ENCODE results near the gene GRIN3B.
A peak's percentile ranks its signal among the peaks of the same experiment; 100 is the strongest.
"Not testable (repeated sequence)": the region's sequence is repeated elsewhere in the genome, so short reads cannot be mapped to it uniquely, and the experiment has no call there.

The GRIN3B gene

DNA sequence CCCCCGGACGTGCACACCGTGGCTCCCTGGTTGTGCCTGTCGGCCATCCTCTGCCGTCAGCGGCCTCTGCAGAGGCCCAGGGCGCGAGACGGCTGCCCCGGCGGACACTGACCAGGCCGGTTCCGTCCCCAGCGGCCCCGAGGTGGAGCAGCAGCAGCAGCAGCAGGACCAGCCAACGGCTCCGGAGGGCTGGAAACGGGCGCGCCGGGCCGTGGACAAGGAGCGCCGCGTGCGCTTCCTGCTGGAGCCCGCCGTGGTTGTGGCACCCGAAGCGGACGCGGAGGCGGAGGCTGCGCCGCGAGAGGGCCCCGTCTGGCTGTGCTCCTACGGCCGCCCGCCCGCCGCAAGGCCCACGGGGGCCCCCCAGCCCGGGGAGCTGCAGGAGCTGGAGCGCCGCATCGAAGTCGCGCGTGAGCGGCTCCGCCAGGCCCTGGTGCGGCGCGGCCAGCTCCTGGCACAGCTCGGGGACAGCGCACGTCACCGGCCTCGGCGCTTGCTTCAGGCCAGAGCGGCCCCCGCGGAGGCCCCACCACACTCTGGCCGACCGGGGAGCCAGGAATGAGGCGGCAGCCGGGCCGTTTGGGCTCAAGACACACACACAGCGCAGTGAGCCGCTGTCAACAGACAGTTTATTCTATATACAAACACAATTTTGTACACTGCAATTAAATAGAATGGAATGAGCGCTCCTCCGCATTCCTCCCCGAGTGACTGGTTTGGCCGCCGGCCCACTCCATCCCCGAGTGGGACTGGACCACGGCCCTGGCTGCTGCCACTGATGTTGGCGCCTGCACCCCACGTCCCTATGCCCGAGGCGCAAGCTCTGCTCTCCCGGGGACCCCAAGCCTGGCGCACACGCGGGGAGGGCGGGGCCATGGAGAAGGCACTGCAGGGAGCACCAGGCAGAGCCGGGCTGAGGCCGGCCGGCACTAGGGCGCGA lies 9.1 kb downstream of the GRIN3B start:
- no peak for DNase-seq

DNA sequence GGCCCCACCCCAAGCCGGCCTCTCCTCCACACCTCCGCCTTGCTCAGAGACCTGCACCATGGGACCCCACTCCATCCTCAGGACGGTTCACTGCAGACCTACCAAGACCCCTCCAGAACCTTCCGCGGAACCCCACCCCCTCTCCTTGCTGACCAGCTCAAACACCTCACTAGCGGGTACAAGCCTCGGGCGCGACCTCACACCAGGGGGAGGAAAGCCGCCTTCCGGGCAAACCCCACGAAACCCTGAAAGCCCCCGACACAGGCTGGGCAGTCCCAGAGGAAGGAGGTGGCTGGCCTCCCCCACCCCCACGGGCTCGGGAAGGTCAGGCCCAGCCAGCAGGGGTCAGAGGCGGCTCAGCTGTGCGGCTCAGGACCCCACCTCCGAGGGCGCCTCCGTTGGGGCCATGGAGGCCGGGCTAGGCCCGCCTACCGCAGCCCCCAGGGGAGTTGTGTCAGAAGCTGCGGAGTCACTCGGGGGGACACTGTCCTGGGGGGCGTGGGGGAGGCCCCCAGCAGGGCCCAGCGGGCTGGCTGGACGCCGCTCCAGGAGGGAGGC lies 9.8 kb downstream of the GRIN3B start:
- no peak for DNase-seq

DNA sequence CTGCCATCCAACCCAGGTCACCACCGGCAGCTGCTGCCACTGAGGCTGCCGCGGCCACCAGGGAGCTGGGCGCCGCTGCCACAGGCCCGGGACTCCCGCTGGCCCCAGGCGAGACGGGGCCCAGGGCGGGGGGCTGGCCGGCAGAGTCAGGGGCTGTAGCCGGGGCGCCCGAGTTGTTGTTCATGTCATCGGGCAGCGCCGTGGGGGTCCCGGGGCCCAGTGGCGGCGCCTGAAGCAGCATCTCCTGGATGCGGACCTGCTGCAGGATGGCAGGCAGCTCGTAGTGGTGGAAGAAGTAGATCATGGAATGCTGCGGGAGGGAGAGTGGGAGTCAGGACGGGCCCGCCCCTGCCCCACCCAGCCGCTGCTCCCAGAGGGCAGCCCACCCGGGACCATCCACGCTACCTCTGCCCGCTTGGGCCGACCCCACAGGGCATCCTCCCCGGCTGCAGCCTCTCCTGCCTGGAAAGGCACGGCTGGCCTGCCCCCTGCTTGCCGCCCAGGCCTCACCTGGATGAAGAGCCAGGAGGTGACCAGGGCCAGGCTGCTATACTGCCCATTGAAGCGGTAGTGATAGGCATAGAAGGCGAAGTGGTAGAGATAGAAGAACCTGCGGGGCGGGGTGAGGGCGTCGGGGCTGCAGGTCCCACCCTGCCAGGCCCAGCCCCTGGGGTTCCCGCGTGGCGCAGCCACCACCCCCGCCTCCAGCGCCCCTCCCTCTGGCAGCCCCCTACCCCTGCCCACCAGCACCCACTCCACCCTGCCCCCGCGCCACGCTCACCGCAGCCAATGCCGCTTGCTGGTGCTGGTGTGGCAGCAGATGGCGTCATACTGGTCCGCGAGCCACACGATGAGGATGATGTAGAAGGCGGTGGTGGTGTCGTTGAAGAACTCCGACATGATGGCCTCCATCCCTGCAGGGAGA lies 10.6 kb downstream of the GRIN3B start:
- no peak for DNase-seq

DNA sequence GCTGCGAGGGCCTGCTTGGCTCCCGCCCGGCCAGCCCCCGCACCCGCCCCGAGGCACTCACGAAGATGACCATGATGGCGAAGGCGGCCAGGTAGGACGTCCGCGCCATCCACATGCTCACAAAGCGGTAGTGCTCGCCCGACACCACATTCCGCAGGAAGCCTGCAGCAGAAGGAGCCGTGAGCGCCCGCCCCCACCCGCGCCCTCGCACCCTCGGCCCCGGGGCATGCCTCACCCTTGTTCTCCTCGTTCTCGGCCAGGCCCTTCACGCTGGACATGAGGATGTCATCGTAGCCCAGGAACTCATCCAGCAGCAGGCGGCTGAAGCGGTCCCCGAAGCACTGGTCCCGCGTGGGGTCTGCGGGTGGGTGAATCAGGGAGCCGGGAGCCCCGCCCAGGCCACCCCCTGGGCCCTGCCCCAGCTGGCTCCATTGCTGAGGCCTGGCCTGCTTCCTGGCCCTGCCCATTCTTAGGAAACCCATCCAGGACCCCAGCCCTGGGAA lies 11.7 kb downstream of the GRIN3B start:
- no peak for DNase-seq

DNA sequence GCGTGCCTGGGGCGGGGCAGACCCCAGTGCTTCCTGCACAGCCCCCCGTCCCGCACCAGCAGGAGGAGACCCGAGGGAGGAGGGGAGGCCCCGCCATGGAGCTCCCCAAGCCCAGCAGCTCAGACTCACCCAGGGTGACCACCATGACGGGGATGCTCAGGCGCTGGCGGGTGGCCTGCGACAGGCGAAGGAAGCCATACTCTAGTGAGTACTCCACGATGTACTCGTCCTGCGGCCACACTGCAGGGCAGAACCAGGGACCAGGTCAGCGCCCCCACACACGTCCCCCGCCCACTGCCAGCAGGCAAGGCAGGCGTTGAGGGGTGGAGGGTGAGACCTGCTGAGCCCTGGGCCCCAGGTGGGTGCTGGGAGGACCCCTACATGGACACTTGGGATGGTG lies 12.1 kb downstream of the GRIN3B start:
- DNase-seq = no peak

DNA sequence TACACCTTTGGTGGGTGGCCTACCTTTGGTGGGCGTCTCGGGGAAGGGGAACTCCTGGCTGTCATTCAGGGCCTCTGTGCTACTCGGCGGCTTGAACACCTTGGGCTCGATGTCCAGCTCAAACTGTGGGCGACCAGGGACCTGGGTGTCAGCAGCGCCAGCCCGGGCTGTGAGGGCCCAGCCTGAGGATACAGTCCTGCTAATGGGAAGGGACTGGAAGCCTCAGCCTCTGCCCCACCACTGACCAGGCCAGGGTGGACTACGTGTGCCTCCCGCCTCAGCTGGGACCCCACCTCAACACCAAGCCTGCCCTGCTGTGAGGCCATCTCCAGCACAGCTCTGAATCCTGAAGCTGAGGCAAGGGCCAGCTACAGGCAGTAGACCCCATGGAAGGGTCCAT lies 13.0 kb downstream of the GRIN3B start:
- no peak for DNase-seq

DNA sequence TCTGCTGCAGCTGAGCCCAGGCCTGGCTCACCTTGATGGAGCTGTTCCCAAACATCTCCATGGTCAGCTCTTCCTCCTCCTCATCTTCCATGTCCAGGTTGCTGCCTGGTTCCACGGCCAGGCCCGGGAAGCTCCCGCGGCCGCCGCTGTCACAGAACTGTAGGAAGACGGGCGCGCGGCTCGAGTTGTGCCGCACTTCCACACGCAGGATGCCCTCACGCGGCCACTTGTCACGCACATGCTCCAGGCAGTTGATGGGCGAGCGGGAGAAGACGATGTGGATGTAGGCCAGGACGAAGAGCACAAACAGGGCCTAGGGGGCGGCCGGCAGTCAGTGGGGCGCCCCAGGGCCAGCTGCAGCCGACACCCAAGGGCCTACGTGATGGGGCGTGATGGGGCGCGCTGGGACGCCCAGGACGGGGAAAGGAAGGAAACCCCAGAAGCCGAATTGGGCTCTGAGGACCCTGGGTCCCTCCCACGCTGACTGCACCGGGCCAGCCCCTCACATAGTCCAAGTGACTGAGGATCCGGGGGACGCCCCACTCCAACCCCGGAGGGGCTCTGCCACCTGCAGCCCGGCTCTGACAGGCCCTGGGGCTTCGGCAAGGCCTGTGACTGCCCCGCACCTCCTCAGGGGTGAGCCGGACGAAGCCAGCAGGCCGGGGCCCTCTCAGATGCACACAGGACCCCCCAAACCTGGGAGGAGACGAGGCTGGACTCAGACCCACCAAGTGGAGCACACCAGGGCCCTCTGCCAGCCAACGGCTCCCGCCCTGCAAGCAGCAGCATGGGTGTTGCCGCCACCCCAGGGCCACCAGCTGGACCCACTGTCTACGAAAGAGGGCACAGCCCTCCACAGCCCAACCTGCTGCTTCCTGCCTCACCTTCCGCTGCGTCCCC lies 14.2 kb downstream of the GRIN3B start:
- no peak for DNase-seq

DNA sequence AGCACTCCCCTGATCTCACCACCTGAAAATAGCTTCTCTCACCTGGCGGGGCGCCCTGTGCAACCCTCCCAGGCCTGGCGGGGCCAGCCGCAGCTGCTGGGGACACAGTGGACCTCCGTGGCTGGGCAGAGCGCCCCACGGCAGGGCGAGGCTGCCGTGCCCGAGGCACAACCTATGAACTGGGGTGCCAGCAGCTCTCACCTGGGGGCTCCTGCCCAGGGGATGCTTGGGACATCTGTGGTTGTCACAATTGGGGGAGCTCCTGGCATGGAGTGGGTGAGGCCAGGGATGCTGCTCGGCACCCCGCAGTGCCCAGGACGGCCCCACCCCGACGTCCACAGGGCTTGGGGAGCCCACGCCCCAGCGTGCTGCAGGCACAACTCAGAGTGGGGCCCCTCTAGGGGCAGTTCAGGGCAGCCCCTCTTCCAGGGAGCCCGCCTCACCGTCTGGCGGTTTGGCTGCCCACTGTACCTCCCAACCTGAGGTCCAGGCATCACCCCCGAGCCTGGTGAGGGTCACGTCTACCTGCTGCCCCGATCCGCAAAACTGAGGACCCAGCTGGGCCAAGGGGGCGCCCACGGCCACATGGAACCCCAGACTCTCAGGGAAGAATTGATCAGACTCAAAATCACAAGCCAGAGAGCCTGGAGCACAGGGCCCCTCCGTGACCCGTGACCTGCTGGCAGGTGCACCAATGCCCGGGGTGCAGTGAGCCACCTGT lies 15.0 kb downstream of the GRIN3B start:
- DNase-seq = no peak

DNA sequence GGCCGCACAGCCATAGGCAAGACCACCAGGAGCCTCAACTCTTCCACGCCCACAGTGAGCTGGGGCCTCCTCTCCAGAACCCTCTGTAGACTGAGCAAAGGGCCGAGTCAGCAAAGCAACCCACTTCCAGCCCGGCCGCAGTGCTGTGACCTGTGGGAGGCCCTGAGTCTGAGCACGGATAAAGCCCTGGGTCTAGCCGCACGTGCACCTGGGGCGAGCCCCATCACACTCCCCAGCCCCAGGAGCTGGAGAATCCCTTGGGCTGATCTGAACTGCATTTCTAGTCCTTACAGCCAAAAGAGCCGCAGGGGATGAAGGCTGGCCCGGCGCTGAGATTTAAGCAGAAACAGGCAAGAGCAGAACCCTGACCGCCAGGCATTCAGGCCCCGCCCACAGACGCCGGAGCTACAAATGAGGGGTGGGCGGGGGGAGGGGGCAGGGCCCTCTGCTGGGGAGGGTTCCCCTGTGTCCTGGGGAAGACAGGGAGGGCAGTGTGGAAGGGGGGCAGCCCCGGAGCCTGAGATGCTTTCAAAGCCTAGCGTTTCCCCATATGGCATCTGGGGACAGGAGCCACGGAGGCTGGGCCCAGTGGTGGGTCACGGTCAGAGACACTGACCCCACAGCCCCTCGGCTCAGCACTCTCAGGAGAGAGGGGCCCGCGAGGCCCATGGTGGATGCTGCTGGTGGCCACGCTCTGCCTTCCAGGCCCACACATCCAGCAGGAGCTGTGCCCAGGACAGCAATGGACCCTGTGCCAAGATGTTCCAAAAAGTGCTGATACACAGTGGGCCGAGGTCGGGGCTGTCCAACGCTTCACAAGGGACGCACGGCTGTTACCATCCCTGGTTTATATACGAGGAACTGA lies 15.8 kb downstream of the GRIN3B start:
- DNase-seq = no peak

DNA sequence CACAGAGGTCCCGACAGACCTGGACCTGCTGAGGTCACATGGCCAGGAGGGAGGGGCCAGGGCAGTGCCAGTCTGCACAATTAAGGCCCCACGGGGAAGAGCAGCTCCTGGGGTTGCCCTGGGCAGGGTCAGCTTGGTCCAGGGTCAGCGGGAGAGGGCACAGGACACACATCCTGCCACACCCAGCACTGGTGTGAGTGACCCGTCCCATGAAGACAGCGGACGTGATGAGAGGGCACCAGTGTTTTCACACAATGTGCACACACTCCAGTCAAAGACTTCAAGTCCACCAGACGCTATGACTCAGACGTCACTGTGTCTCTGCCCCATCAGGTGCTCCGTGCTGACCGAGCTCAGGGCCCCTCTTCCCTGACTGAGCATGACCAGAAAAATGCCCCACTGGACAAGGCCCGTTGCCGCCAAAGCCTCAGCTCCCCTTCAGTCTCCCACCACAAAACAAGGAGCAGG lies 16.5 kb downstream of the GRIN3B start:
- DNase-seq = no peak

DNA sequence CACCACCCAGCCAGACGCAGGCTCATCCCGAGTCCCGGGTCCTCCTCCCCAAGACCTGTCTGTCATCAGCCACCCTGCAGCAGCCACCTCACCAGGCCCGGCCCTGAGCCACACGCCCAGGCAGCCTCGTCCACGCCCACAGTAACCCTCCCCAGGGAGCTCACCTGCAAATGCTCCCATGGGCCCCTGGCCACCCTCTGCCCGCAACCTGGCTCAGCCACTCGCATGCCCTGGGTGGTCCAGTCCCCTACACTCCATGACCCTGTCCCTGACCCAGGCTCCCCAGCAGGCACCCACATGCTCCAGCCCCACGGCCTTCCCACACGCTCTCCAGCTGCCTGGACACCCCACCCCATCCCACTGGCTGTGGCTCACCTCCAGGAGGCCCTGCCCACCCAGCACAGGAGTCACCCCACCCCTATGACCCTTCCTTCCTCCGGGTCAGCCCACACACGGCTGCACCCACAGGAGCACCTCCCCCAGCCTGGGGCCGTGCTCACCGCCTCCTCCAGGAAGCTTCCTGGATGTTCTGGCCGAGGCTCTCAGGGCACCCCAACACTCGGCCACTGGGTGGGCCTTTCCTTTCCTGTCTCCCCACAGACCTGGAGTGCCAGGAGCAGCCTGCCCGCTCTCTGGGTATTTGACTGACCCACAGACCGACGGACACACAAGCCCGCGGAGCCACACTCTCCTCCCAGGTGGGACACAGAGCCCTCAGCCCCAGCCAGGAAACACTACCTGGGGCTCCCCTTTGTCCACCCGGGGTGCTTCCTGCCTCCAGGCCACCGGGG lies 17.1 kb downstream of the GRIN3B start:
- no peak for DNase-seq

DNA sequence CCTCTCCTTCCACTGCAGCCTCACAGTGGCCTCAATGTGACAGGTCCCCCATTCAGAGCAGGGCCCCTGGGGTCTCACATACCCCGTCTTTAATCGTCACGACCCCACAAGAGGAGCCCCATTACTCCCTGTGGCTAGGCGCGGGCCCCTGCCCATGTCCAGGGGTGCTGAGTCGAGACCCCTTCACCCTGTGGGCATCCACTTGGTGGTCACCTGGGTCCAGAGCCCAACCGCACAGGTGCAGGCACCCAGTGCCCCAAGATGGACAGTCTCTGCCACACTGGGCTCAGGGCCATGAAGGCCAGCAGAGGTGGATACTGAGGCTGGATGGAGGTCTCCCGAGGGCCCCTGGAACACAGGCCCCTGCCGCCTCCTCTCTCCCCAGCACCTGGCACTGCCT lies 17.7 kb downstream of the GRIN3B start:
- DNase-seq = no peak

DNA sequence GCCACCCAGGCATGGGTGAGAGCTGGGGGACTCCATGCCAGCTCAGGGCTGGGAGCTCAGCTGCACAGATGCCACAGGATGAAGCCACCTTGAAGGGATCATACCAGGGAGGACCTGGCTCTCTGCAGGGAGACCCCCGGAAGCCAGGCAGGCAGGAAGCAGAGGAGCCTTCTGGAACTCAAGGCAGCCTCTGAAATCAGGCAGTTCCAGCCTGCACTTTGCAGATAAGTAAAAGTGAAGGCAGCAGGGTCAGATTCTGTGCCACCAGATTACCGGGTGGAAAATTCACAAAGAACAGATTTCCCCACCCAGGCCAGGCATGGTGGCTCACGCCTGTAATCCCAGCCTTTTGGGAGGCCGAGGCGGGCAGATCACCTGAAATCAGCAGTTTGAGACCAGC lies 18.2 kb downstream of the GRIN3B start:
- DNase-seq = no peak

DNA sequence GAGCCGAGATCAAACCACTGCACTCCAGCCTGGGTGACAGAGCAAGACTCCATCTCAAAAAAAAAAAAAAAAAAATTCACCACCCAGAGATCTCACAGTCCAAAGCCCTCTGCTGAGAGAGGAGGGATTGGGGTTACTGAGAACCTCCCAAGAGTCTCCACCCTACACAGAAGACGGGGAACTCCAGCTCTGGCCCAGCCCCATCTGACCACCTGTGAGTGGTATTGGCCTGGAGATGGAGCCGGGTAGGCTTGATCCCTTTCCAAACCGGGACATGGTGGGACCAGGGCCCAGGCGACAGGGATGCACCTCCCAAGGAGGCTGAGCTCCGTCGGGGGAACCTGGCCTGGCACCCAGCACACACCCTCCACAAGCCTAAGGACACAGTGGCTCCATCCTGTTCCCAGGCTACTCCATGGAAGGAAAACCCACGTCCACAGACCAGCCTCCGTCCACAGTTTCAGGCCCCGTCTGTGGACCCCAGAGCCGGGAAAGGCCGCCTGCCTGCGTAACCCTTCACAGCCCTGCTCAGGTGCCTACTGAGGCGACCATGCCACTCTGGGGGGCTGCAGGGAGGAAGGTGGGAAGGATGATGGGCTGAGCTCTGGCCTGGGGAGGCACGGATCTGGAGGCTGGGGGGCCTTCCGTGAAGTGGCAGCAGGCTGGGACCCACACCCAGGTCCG lies 18.9 kb downstream of the GRIN3B start:
- no peak for DNase-seq

DNA sequence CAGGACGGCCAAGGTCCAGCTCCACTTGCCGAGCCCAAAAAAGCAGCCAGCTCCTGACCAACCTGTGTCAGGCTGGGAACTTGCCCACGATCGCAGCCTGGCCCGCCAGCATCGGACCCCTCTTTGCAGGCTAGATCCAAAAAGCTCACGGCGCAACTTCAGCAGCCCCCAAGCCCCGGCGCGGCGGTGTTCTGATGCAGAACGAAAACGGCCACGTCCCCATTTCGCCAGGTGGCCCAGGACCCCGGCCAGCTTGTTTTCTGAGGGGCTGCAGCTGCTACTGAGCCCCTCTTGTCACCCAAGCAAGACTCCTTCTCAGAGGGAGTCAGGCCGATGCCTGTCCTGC lies 19.4 kb downstream of the GRIN3B start:
- no peak for DNase-seq

DNA sequence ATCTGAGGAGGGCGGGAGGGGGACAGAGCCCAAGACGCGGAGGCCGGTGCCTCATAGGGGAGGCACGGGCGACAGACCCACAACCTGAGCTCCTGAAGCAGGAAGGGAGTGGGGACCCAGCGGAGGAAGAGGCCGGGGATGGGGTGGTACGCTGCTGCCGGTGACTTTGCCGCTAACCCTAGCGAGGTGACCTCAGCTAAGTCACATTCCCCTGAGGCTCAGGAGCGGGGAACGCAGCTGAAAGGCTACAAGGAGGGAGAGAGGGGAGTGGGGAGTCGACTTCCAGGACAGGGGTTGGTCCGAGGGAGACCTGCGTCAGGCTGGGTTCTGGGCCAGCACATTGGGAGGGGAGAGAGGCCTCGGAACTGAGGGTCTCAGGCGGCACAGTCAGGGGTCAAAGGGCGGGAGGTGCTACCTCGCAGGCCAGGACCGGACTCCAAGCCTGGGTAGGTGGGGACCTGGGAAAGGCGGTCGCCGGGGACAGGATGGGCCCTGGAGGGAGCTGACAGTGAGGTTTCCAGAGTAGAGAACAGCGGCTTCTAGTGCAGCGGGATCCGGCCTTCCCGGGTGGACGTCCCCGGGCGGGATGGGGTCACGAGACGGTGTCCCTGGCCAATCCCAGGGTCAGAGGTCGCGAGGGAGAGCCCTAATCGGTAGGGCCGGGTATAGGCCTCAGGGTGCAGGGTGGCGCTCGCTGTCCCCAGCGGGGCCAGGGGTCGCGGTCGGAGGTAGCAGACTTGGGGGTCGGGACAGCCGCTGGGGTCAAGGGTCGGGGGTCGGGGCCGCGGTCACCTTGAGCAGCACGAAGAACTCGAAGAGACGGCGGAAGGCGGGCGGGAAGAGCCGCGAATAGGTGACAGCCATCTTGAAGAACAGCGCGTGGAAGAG lies 20.0 kb downstream of the GRIN3B start:
- no peak for DNase-seq

DNA sequence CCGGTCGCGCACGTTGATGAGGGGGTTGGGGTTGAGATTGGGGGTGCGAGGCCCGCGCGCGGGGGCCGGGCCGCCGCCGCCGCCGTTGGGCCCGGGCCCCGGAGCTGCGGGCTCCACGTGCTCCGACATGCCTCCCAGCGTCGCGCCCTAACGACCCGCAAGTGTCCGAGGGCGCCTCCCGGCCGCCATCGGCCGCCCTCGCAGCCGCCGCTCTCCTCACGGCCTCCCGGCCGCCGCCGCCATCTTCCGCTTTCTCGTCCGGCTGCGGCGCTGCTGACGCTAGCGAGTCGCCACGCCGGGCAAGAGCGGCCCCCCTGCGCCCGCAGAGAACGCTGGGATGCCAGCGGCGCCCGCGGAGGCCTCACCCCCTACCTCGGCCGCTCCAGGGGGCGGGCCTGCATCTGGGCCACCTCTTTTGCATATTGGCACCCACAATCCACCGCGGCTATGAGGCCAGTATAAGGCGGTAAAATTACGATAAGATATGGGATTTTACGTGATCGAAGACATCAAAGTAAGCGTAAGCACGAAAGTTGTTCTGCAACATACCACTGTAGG lies 20.7 kb downstream of the GRIN3B start, which contains the start of gene TMEM259:
Gene TMEM259, minus strand, starts transcription at position 256 of the 558 bp plus-strand sequence. Its CDS starts 127 bp downstream, at position 129.
- DNase-seq = peak; percentile 93

DNA sequence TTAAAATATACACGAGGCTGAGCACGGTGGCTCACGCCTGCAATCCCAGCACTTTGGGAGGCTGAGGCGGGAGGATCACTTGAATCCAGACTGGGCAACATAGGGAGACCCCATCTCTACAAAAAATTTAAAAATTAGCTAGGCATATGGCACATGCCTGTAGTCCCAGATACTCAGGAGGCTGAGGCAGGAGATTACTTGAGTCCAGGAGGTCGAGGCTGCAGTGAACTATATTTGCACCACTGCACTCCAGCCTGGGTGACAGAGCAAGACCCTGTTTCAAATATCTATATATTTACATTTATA lies 23.6 kb downstream of the GRIN3B start:
- DNase-seq = not testable (repeated sequence)

Measured in NCI-H1048 (cell line).